Activated T-cell treated with anti-CD3 and anti-CD28 coated beads, Interleukin-2, amount 50 U/mL, for 1 hour (primary cell): Measurements from ENCODE around the gene SH3RF1.

ENCODE experiments used
- DNase-seq: peaks from one replicate; pipeline ENCODE4 v3.0.0-alpha.2; 2020

The SH3RF1 gene

GRCh38 chr4:169127314-169127713 lies 143.4 kb downstream of the SH3RF1 start:
- no peak for DNase-seq

GRCh38 chr4:169124661-169125060 lies 146.1 kb downstream of the SH3RF1 start:
- DNase-seq = no peak

GRCh38 chr4:169122422-169122821 lies 148.3 kb downstream of the SH3RF1 start:
- no peak for DNase-seq

GRCh38 chr4:169121861-169122382 lies 148.8 kb downstream of the SH3RF1 start:
- DNase-seq = no peak

- no peak for DNase-seq
Observed at GRCh38 chr4:169120624-169121023, 150.1 kb downstream of the SH3RF1 start.

- no peak for DNase-seq
Observed at GRCh38 chr4:169119536-169119935, 151.2 kb downstream of the SH3RF1 start.

GRCh38 chr4:169117591-169118081 lies 153.1 kb downstream of the SH3RF1 start:
- DNase-seq = no peak

GRCh38 chr4:169116270-169116901 lies 154.4 kb downstream of the SH3RF1 start:
- DNase-seq = no peak

- no peak for DNase-seq
Observed at GRCh38 chr4:169115897-169116254, 154.9 kb downstream of the SH3RF1 start.

GRCh38 chr4:169115144-169115896 lies 155.4 kb downstream of the SH3RF1 start:
- DNase-seq = no peak

GRCh38 chr4:169114341-169114974 lies 156.3 kb downstream of the SH3RF1 start:
- no peak for DNase-seq

GRCh38 chr4:169110633-169111032 lies 160.1 kb downstream of the SH3RF1 start:
- DNase-seq = no peak

GRCh38 chr4:169109035-169109675 lies 161.6 kb downstream of the SH3RF1 start:
- DNase-seq = no peak

GRCh38 chr4:169108303-169108702 lies 162.5 kb downstream of the SH3RF1 start:
- DNase-seq = no peak

- DNase-seq = no peak
Observed at GRCh38 chr4:169107528-169107927, 163.2 kb downstream of the SH3RF1 start.

GRCh38 chr4:169106696-169107229 lies 164.0 kb downstream of the SH3RF1 start:
- no peak for DNase-seq

- DNase-seq = no peak
Observed at GRCh38 chr4:169105620-169106019, 165.1 kb downstream of the SH3RF1 start.

- DNase-seq = no peak
Observed at GRCh38 chr4:169103966-169104412, 166.8 kb downstream of the SH3RF1 start.

- no peak for DNase-seq
Observed at GRCh38 chr4:169102026-169102425, 168.7 kb downstream of the SH3RF1 start.

- no peak for DNase-seq
Observed at GRCh38 chr4:169100670-169101101, 170.1 kb downstream of the SH3RF1 start.

- DNase-seq = no peak
Observed at GRCh38 chr4:169099771-169100180, 171.0 kb downstream of the SH3RF1 start.

GRCh38 chr4:169098969-169099690 lies 171.6 kb downstream of the SH3RF1 start:
- DNase-seq = no peak
